GM12865 (cell line): ENCODE data around the gene CWF19L2.
A peak's percentile ranks its signal among the peaks of the same experiment; 100 is the strongest.

Experiments used
- DNase-seq: peaks from one replicate; pipeline ENCODE4 v3.0.0; 2010; ENCODE audit warnings: low read depth
- H3K4me3 ChIP-seq: 2 replicates; pipeline ENCODE4 v1.5.1; 2011; ENCODE audit warnings: mild to moderate bottlenecking, low read depth, low read length, control low read depth
- TF ChIP-seq, protein P1 (sequence below): IDR thresholded peaks from 2 replicates; pipeline ENCODE4 v1.5.1; 2011; ENCODE audit warnings: low read length, control low read depth, low read depth, inconsistent platforms; ENCODE audit not compliant: insufficient read depth; ENCODE audit errors: missing control alignments

Gene CWF19L2

DNA sequence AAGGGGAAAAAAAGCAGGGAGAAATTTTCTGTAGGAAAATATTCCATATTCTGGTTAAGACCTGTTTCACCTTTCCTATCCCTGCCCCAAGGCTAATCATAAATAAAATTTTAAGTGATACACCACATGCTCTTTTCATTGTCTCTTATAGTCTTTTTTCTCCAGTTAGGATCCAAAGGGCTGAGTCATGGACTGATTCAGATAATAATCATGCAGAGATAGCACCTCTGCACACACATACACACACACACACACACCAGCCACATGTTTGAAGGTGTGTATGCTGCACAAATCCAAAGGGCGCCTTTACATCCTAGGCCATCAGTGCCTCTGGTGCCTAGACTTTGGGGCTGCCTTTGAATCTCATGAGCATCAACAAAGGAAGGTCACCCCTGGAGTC, 35.5 kb upstream of the CWF19L2 start:
- DNase-seq, result no peak
- H3K4me3 ChIP-seq, result no peak overlapping the region
- TF ChIP-seq, protein P1, sequence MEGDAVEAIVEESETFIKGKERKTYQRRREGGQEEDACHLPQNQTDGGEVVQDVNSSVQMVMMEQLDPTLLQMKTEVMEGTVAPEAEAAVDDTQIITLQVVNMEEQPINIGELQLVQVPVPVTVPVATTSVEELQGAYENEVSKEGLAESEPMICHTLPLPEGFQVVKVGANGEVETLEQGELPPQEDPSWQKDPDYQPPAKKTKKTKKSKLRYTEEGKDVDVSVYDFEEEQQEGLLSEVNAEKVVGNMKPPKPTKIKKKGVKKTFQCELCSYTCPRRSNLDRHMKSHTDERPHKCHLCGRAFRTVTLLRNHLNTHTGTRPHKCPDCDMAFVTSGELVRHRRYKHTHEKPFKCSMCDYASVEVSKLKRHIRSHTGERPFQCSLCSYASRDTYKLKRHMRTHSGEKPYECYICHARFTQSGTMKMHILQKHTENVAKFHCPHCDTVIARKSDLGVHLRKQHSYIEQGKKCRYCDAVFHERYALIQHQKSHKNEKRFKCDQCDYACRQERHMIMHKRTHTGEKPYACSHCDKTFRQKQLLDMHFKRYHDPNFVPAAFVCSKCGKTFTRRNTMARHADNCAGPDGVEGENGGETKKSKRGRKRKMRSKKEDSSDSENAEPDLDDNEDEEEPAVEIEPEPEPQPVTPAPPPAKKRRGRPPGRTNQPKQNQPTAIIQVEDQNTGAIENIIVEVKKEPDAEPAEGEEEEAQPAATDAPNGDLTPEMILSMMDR, result no peak

DNA sequence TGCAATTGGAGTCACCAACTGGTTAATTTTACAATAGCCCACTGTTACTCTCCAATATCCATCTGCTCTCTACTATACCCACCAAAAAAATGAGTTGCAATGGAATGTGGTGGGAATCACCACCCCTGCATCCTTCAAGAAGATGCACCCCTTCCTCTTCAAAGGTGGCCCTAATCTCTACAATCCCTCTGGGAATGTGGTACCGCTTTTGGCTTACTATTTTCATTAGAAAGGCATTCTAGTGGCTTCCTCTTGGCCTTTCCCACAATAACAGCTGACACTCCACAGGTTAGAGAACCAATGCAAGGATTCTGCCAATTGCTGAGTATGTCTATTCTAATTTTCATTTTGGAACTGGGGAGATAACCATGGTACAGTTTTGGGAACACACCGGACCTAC, 33.2 kb upstream of the CWF19L2 start:
- no peak overlapping the region for H3K4me3 ChIP-seq
- TF ChIP-seq, protein P1, result no peak
- no peak for DNase-seq

DNA sequence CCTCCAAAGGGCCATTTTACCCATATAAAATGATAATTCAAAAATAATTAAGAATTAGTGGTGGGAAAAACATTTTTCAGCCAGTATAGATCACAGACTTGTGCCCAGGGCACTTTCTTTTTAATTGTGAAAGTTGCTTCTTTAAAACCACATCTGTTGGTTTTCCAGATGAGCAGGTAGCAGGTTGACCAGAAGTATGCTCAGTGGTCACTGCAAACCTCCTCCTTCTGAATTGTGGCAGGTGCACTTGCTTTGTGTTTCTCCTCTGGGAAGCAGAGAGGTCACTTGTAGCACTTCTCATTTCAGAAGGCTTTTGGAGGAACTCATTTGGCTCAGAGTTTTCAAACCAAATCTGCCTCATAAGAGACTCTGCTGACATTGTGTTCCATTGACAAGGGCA, 24.6 kb upstream of the CWF19L2 start:
- peak; percentile 41 for DNase-seq
- TF ChIP-seq, protein P1, result no peak
- no peak overlapping the region for H3K4me3 ChIP-seq

DNA sequence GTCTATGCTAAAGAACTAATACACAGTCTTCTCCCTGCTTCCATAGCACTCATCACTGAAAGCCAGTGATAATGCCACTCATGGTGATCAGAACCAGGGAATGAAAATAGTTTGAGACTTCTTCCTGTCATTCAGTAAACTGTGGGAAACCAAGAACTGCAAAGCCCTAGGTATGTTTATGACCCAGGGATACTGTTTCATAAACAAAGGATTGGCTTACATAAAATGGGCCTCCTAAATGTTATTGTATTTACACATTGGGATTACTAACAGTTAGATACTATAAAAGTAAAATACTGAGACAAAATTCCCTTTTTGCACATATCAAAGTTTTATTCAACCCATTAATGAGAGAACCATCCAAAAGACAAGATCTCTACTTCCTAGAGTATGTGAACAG, 21.3 kb upstream of the CWF19L2 start:
- H3K4me3 ChIP-seq, result no peak overlapping the region
- no peak for DNase-seq
- TF ChIP-seq, protein P1, result no peak

DNA sequence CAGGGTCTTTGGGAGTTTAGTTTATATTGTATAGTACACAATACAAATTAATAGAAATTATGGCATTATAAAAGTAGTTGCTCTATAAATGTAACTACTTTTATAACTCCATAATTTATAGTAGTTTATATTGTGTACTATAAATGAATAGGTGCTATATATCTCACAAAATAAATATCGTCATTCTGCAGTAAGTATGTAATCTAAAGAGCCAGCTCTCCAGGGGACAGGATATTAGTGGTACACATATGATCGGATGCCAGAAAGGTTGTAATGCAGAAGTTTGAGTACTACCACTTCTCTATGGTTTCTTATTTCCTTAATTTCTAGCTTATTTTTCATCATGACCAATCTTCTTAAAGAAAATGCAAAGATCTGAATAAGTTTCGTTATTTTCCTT, 20.2 kb upstream of the CWF19L2 start:
- no peak overlapping the region for H3K4me3 ChIP-seq
- no peak for DNase-seq
- TF ChIP-seq, protein P1, result no peak

DNA sequence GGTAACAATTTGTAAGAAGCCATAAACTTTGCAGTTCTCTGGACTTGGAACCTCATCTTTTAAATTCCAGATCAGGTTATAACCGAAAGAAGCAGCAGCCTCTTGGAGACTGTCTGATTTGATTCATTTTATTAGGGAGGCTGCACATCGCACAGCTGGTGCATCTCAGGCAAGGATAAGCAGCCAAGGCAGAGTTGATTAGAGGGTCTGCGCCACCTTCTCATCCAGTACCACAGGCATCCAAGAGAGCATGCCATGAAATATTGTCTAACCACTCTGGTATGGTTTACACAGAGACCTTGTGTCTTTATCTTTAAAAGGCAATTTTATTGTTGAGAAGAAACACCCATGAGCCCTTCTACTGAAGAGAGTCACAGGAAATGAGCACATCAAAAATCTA, 16.2 kb upstream of the CWF19L2 start:
- H3K4me3 ChIP-seq, result no peak overlapping the region
- DNase-seq, result no peak
- TF ChIP-seq, protein P1, result no peak

DNA sequence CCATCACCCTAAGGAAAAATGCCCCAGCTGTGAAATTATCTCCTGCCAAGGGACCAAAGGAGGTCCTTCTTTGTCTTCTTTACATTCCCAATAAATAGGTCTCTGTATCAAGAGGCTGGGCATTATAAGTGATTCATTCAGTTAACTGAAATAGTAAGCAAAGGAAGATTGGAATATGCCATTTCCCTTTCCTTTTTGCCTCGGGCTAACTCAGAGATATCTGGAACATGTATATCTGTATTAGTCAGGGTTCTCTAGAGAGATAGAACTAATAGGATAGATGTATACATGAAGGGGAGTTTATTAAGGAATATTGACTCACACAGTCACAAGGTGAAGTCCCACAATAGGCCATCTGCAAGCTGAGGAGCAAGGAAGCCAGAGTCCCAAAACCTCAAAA, 15.3 kb upstream of the CWF19L2 start:
- DNase-seq, result no peak
- TF ChIP-seq, protein P1, result no peak
- no peak overlapping the region for H3K4me3 ChIP-seq
